H54 (cell line): ENCODE results near the gene ATF5.
"Not testable (repeated sequence)": the region's sequence is repeated elsewhere in the genome, so short reads cannot be mapped to it uniquely, and the experiment has no call there.

Source experiments
- DNase-seq: peaks from one replicate; pipeline ENCODE4 v3.0.0; 2011; ENCODE audit warnings: low spot score, mixed read lengths; ENCODE audit not compliant: insufficient read length
- FAIRE-seq: peaks from 3 replicates; lab custom pipeline; 2011; peaks lifted over from hg19 to GRCh38; lab: Jason Lieb, UNC
- POLR2A ChIP-seq: IDR thresholded peaks from 2 replicates; pipeline ENCODE4 v1.6.1; 2011; ENCODE audit warnings: low read depth, mild to moderate bottlenecking, low read length

Gene ATF5

DNA sequence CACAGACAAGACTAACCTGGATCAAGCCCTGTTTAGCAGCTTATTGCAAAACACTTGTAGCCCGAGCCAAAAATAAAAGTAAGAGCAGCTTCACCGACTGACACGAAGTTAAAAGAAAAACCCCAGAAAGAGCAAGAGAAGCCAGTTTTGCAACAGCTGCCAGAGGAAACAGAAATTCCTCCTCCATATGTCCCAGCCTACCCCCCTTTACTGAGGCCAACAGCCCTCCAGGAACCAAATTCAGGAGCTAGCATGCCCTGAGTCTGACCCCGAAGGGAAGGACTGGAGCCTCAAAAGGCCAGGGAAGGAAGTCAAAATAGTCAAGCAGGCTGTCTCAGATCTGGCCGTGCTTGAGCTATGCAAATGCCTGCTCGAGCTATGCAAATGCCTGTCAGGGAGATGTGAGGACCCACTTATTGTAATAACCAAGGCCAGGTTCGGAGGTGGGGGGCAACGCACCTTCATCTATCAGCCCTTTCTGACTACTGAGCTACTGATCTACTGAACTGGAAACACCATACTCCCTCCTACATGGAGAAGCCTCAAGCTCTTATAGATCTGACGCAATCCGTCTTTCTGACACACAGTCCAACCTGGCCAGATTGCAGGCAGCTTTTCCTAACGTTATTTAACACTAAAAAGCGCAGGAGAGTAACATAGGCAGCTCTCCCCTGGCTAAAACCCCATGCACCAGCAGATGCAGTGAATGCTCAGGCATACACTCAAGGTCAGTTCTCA lies 25.3 kb downstream of the ATF5 start:
- FAIRE-seq (no peak), DNase-seq (no peak)
- no peak for TF ChIP-seq POLR2A

GRCh38 chr19:49954933-49955332 lies 25.9 kb downstream of the ATF5 start:
- DNase-seq, result no peak
- TF ChIP-seq POLR2A, result no peak
- no peak for FAIRE-seq

- no peak for DNase-seq
- FAIRE-seq, result no peak
Measured at GRCh38 chr19:49956115-49956495, 27.1 kb downstream of the ATF5 start.

GRCh38 chr19:49957262-49957915 lies 28.4 kb downstream of the ATF5 start:
- FAIRE-seq (no peak), DNase-seq (no peak)
- TF ChIP-seq POLR2A, result no peak

More at GRCh38 chr19:49956115-49956495, 27.1 kb downstream of the ATF5 start:
- TF ChIP-seq POLR2A, result no peak

DNA sequence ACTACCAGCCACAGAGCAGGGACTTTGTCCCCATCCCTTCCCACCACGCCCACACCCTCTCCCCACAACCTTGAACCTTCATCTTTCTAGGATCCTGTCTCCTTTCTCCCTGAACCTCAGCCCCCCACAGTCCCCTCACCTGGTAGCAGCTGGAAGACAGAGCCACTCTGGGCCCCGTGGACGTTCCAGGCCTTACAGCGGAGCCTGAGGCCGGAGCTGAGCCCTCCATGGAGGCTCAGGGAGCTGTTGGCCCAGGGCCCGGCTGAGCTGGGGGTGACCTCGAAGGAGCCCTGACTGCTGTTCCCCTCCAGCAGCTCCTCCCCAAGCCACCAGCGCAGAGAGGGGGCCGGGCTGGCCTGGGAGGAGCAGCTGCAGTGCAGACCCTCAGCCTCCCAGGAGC lies 29.1 kb downstream of the ATF5 start:
- not testable (repeated sequence) for DNase-seq, FAIRE-seq

- not testable (repeated sequence) for FAIRE-seq, DNase-seq
Measured at GRCh38 chr19:49958596-49958995, 29.6 kb downstream of the ATF5 start.

DNA sequence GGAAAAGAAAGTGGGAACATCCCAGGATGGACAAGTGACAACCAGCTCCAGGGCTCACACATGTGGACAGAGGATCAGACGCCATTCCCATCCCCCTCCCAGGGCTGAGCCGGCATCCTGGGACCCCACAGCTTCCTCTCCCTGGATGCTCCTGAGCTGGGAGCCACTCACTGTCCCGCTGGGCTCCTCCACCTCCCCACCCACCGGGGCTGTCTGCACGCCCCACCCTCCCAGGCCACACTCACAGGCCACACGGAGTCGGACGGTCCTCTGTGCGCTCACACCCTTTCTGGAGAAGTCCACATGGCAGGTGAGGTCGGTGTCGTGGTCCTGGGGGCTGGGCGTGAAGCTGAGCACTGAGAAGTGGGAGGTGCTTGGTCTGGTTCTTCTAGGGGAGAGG lies 30.9 kb downstream of the ATF5 start:
- not testable (repeated sequence) for FAIRE-seq, DNase-seq

- FAIRE-seq, DNase-seq: not testable (repeated sequence)
Measured at GRCh38 chr19:49960980-49961379, 32.0 kb downstream of the ATF5 start, which contains the start of gene SIGLEC11. Gene SIGLEC11, minus strand, starts transcription at chr19:49961172. Its CDS starts 91 bp downstream, at chr19:49961081.

DNA sequence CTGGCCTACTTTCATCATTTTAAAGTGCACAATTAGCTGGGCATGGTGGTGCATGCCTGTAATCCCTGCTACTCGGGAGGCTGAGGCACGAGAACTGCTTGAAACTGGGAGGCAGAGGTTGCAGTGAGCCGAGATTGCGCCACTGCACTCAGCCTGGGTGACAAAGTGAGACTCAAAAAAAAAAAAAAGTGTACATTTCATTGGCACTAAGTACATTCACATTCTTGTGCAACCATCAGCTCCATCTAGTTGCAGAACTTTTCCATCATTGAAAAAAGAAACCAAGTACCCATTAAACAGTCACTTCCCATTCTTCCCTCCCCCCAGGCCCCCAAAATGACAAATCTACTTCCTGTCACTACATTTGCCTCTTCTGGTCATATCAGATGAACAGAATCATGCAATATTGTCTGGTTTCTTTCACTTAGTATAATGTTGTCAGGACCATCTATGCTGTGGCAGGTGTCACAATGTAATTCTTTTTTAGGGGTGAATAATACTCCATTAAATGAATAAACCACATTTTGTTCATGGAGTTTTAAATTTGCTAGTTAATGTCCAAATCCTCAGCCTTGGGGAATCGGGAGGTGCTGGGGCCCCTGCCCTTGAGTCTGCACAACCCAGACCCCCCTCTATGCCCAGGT lies 39.4 kb downstream of the ATF5 start:
- no peak for TF ChIP-seq POLR2A
- no peak for FAIRE-seq
- DNase-seq, result no peak

- not testable (repeated sequence) for DNase-seq
Measured at GRCh38 chr19:49969355-49969754, 40.4 kb downstream of the ATF5 start.

GRCh38 chr19:49971991-49972411 lies 43.0 kb downstream of the ATF5 start:
- no peak for DNase-seq
- no peak for FAIRE-seq
- TF ChIP-seq POLR2A, result no peak

More at GRCh38 chr19:49969355-49969754, 40.4 kb downstream of the ATF5 start:
- FAIRE-seq, result not testable (repeated sequence)

GRCh38 chr19:49972841-49973240 lies 43.8 kb downstream of the ATF5 start:
- TF ChIP-seq POLR2A, result no peak
- FAIRE-seq, result no peak

DNA sequence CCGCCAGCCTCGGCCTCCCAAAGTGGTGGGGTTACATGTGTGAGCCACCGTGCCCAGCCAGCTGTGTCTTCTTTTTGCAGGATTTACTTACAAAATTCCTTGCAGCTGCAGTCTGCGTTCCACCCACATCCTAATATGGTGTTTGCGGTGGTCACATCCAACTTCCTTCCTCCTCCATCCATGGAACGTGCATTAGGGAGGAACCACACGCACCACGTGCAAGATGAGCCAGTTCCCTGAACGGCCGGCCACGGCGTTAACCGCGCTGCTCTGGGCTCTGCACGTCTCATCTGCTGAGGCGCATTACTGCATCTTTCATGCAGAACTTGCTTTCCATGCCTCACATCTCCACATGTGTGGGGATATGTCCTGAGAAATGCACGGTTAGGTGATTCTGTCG lies 45.0 kb downstream of the ATF5 start:
- no peak for TF ChIP-seq POLR2A
- FAIRE-seq (no peak), DNase-seq (no peak)

More at GRCh38 chr19:49972841-49973240, 43.8 kb downstream of the ATF5 start:
- DNase-seq, result no peak

DNA sequence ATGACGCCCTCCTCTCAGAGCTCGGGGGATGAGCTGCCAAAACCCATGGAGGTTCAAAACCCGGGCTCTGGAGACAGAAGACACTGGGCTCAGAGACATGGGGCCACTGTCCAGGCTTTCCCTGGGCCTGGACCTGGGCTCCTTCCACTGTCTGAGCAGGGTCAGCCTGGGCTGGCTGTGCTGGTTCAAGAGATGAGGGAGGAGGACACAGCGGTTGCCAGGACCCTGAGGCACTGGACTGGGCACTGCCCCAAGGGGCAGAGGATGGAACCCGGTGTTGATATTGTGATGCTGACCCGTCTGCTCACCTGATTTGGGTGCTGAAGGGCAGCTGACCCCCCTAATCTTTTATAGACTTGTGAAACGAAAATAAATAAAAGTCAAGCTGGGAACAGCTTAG lies 46.0 kb downstream of the ATF5 start:
- no peak for FAIRE-seq
- TF ChIP-seq POLR2A, result no peak

More for the DNA sequence above, 46.0 kb downstream of the ATF5 start:
- no peak for DNase-seq
